Karpas-422 (cell line): ENCODE data around the gene HOXA13. TPM values are rescaled to one million over a fixed set of nuclear protein-coding genes. Genes with fewer than 3 reads are reported as not detected.

Experiments
- DNase-seq: peaks from one replicate; pipeline ENCODE4 v3.0.0-alpha.2; 2015
- H2AFZ ChIP-seq: fragments of 200-600 bp; sonication (generic); 2 replicates; pipeline ENCODE4 v1.6.1; 2014; ENCODE audit warnings: antibody characterized with exemption, low read length, mixed read lengths
- H3K27ac ChIP-seq: fragments of 200-600 bp; sonication (generic); 2 replicates; pipeline ENCODE4 v1.5.1; 2014; ENCODE audit warnings: mild to moderate bottlenecking, low read length, moderate library complexity
- H3K27me3 ChIP-seq: fragments of 200-600 bp; sonication (generic); 2 replicates; pipeline ENCODE4 v1.6.1; 2014; ENCODE audit warnings: low read length, mixed read lengths
- H3K36me3 ChIP-seq: fragments of 200-600 bp; sonication (generic); 2 replicates; pipeline ENCODE4 v1.6.1; 2014; ENCODE audit warnings: low read length, mixed read lengths; ENCODE audit not compliant: insufficient read depth
- H3K4me1 ChIP-seq: fragments of 200-600 bp; sonication (generic); 2 replicates; pipeline ENCODE4 v1.6.1; 2014; ENCODE audit warnings: mild to moderate bottlenecking, low read length, mixed read lengths
- H3K4me2 ChIP-seq: fragments of 200-600 bp; sonication (generic); 2 replicates; pipeline ENCODE4 v1.6.1; 2014; ENCODE audit warnings: low read length, low read depth, mild to moderate bottlenecking; ENCODE audit not compliant: poor library complexity, severe bottlenecking
- H3K4me3 ChIP-seq: fragments of 200-600 bp; sonication (generic); 2 replicates; pipeline ENCODE4 v1.5.1; 2014; ENCODE audit warnings: mild to moderate bottlenecking, antibody characterized with exemption, low read length, mixed read lengths
- H3K79me2 ChIP-seq: fragments of 200-600 bp; sonication (generic); 2 replicates; pipeline ENCODE4 v1.6.1; 2014; ENCODE audit warnings: mild to moderate bottlenecking, low read length, mixed read lengths
- H3K9ac ChIP-seq: fragments of 200-600 bp; sonication (generic); 2 replicates; pipeline ENCODE4 v1.6.0; 2014; ENCODE audit warnings: low read length
- H3K9me2 ChIP-seq: fragments of 200-600 bp; sonication (generic), shearing (Covaris generic); replicated peaks from 2 replicates; pipeline ENCODE4 v1.6.0; 2014; ENCODE audit warnings: mild to moderate bottlenecking, low read length, moderate library complexity; ENCODE audit not compliant: insufficient read depth
- H3K9me3 ChIP-seq: fragments of 300-700, 200-600 bp; sonication (generic); 2 replicates; pipeline ENCODE4 v1.6.1; 2014; ENCODE audit warnings: low read length, mixed read lengths
- H4K20me1 ChIP-seq: fragments of 200-600 bp; sonication (generic); 2 replicates; pipeline ENCODE4 v1.6.1; 2014; ENCODE audit warnings: mild to moderate bottlenecking, antibody characterized with exemption, low read length, low read depth; ENCODE audit not compliant: insufficient read depth
- total RNA-seq: library from RNA; depleted of rRNA; stranded (reverse); fragments of >200 nt; shearing (Covaris generic); gene quantifications from 2 replicates; pipeline ENCODE4 v1.2.3, GENCODE V29; 2014; ENCODE audit warnings: low replicate concordance

Gene HOXA13
- total RNA-seq, 1 experiment from 2014 or later, result 0.07 TPM

DNA sequence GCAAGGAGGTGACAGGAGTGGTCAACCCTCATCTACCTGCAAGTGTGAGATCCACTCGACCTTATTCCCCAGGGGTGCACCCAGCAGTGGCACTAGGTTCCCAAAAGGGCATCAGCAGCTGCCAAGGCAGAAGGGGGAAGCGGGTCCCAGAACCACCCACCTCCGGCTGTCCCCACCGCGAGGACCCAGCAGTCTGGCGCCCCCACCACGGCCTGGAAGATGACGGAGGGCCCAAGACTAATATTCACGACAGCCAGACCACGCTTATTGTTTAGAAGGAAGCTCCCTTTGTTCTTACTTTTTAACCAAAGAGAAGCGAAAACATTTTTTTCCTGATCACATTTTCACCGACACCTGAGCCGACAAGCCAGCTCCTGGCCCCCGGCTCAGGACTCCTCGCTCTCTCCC is 39.1 kb upstream of the HOXA13 start:
- Histone ChIP-seq H3K27ac (no peak overlapping the region), H3K9me2 (no peaks in the 10 kb centered on the region), H3K9ac (no peak overlapping the region), H2AFZ (no peak overlapping the region), H3K4me2 (no peak overlapping the region), H3K79me2 (no peaks in the 10 kb centered on the region), H3K27me3 (no peaks in the 10 kb centered on the region), H3K36me3 (no peaks in the 10 kb centered on the region), H3K4me3 (no peak overlapping the region), H3K9me3 (no peaks in the 10 kb centered on the region), H4K20me1 (no peaks in the 10 kb centered on the region; the same call in 1 of the 2 replicates), H3K4me1 (no peaks in the 10 kb centered on the region)
- DNase-seq, result no peak

DNA sequence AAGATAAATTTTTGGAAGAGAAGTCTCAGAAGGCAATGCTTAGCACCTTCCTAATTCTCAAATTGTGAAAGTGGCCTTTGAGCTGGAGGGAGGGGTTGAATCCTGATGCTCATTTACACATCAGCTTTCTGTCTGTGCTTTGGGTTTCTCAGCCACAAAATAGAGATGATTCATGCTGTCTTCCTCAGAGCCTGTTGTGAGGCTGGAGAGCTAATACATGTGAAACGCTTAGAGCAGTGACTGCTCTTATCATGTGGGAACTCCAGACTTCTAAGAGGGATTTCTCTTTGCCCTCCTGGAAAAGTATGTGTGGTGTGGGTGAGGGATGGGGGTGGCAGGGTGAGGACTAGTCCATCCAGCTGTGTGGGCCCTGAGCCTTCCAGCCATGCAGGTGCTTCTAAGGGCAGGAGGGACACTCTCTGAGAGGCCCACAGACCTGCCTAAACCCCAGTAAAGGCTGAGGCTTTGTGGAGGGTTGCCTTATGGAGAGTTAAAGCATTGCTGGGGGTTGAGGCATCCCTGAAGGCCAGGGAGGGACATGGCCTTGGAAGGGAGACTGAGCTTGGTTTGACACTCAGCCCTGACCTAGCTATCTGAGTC is 37.9 kb upstream of the HOXA13 start:
- Histone ChIP-seq H4K20me1 (no peaks in the 10 kb centered on the region; the same call in 1 of the 2 replicates), H2AFZ (no peak overlapping the region), H3K4me1 (no peaks in the 10 kb centered on the region), H3K9ac (no peak overlapping the region), H3K79me2 (no peaks in the 10 kb centered on the region), H3K4me2 (no peak overlapping the region), H3K27me3 (no peaks in the 10 kb centered on the region), H3K9me3 (no peaks in the 10 kb centered on the region), H3K27ac (no peak overlapping the region), H3K9me2 (no peaks in the 10 kb centered on the region), H3K36me3 (no peaks in the 10 kb centered on the region), H3K4me3 (no peak overlapping the region)
- DNase-seq, result no peak

DNA sequence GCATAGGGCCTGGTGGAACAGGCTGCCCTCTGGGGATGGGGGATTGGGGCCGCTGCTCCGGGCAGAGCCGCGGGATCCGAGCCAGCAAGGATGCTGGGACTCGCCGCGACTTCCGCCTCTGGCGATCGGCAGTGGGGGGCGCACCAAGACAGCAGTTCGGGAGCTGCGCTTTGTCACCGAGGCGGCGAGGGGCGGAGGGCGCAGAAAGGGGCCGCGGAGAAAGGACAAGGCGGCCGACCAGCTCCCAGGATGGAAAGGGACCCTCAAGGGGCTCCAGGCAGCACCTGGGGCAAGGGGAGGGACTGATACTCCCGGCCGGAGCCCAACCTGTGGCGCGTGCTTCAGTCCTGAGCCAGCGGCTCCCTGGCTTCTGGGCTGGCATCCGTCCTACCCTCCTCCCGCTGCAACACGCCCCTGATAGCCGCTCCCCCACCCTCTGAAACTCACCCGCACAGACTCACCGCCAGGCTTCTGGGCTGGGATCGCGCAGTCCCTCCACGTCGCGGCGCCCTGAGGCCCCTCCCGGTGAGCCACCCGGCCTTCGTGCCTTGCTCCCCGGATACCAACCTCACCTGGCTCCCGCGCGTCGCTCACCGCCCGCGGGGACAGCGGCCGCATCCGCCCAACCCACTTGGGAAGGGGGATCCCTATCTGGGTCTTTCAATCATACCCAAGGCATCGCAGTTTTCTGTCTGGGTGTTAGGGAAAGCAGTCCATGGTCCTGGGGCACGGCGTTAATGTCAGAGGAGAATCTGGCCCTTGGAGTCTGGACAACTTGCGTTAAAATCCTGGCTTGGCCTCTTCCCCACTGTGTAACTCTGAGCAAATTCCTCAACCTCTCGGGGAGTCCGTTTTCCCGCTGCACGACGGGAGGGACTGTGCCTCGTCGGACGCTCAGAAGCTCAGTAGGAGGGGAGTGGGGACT is 35.8 kb upstream of the HOXA13 start:
- H3K36me3 ChIP-seq, result no peaks in the 10 kb centered on the region
- H2AFZ ChIP-seq, result no peak overlapping the region
- H3K27me3 ChIP-seq, result no peaks in the 10 kb centered on the region
- H3K9me3 ChIP-seq, result no peaks in the 10 kb centered on the region
- no peaks in the 10 kb centered on the region for H3K4me1 ChIP-seq
- no peak for DNase-seq
- no peaks in the 10 kb centered on the region for H3K9me2 ChIP-seq
- no peak overlapping the region for H3K4me2 ChIP-seq
- H3K79me2 ChIP-seq, result no peaks in the 10 kb centered on the region
- no peak overlapping the region for H3K27ac ChIP-seq
- H4K20me1 ChIP-seq, result no peaks in the 10 kb centered on the region; the same call in 1 of the 2 replicates
- no peak overlapping the region for H3K9ac ChIP-seq
- no peak overlapping the region for H3K4me3 ChIP-seq

DNA sequence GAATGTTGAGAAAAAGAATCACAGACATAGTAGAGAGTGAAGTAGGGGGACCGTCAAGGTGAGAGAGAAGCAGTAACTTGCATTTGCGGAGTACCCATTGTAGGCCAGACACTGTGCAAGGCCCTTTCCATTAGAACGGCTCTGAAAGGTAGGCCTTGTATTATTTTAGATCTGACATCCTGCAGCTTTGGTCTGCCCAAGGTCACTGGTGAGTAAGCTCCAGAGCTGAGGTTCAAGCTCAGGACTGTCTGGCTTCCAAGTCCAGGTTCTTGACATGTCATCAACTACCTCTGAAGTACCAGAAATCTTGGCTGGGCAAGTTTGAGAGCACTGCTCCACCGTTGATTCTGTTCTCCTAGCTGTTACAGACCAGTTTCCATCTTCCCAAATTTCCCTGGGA is 29.6 kb upstream of the HOXA13 start:
- Histone ChIP-seq H3K27ac (no peak overlapping the region), H3K9ac (no peak overlapping the region), H3K36me3 (no peaks in the 10 kb centered on the region), H3K9me3 (no peaks in the 10 kb centered on the region), H3K79me2 (no peaks in the 10 kb centered on the region), H2AFZ (no peak overlapping the region), H3K4me1 (no peaks in the 10 kb centered on the region), H3K27me3 (no peaks in the 10 kb centered on the region), H3K9me2 (no peaks in the 10 kb centered on the region), H3K4me2 (no peak overlapping the region), H4K20me1 (no peaks in the 10 kb centered on the region), H3K4me3 (no peak overlapping the region)
- no peak for DNase-seq

DNA sequence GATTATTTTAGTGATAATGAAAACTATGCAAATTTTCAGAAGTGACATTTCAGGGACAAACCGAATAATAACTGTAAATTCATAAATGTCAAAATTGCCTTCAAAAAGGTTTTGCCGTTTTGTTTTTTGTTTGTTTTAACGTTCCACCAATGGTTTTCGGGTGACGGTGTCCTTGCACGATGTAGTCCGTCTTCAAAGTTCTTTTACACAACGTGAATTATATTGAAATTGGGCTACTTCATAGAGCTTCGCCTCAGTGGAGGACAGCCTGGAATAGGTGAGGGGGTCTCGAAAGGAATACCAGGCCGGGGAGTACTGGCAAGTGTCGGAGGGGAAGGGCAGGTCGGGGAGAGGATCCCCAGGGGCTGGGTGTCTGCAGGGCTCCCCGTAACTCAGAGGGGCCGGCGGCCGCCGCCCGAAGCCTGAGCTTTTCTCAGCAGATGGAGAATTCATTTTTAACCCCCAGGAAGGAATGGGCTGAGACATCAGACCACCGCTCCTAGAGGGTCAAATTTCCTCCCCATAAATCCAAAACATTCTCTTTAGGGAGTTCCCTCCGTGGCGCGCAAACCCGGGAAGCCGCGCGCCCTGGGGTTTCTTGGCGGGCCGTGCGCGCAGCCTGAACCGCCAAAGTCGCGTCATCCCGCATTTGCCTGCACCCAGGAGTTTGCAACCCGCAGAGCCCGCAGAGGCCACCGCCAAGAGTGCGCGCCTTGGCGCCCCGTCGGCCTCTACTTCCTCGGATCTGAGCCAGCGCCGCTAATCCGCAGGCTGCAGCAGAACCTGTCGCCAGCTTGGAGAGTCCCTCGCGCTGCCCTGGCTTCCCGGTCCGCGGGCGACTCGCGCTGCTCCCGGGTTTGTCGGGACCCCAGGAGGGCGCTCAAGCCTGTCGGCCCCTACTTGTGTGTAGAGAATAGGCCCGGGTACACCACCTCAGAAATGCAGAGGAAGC is 25.4 kb upstream of the HOXA13 start:
- no peaks in the 10 kb centered on the region for H3K9me2 ChIP-seq
- H4K20me1 ChIP-seq, result no peaks in the 10 kb centered on the region
- H2AFZ ChIP-seq, result no peak overlapping the region
- no peak for DNase-seq
- no peaks in the 10 kb centered on the region for H3K4me1 ChIP-seq
- no peak overlapping the region for H3K4me2 ChIP-seq
- no peak overlapping the region for H3K27ac ChIP-seq
- H3K79me2 ChIP-seq, result no peaks in the 10 kb centered on the region
- H3K36me3 ChIP-seq, result no peaks in the 10 kb centered on the region
- no peaks in the 10 kb centered on the region for H3K9me3 ChIP-seq
- no peaks in the 10 kb centered on the region for H3K27me3 ChIP-seq
- H3K9ac ChIP-seq, result no peak overlapping the region
- H3K4me3 ChIP-seq, result no peak overlapping the region

DNA sequence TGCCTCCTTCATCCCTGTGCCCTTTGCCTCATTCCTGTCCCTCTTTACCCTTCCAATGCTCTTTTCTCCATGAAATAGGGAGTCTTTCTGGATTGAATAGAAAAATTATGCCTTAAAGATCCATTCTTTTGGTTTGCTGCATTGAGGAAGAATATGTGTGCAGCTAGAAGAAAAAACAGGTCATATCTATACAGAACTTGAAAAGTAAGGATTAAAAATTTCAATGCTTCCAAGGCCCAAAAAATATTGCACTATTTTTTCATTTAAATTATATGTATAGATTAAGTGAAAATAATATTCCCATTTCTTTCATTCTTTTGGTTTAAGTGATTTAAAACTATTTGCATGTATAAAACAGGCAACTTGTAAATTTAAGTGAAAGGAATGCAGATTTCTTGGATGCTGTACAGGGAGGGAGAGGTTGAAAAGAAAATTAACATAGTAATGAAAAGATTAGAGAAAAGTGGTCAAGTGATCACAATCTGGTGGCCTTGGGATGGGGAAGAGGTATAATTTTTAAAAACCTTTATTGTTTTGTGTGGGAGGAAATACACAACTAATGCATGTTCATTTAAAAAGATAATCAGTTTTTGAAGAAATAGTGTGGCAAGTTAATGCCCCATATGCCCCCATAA is 24.2 kb upstream of the HOXA13 start:
- H3K9me2 ChIP-seq, result no peaks in the 10 kb centered on the region
- no peak overlapping the region for H3K4me3 ChIP-seq
- no peaks in the 10 kb centered on the region for H3K36me3 ChIP-seq
- H4K20me1 ChIP-seq, result no peaks in the 10 kb centered on the region
- DNase-seq, result no peak
- H3K27me3 ChIP-seq, result no peaks in the 10 kb centered on the region
- no peak overlapping the region for H3K9ac ChIP-seq
- H3K27ac ChIP-seq, result no peak overlapping the region
- H3K4me1 ChIP-seq, result no peaks in the 10 kb centered on the region
- no peaks in the 10 kb centered on the region for H3K79me2 ChIP-seq
- no peaks in the 10 kb centered on the region for H3K9me3 ChIP-seq
- H2AFZ ChIP-seq, result no peak overlapping the region
- H3K4me2 ChIP-seq, result no peak overlapping the region

DNA sequence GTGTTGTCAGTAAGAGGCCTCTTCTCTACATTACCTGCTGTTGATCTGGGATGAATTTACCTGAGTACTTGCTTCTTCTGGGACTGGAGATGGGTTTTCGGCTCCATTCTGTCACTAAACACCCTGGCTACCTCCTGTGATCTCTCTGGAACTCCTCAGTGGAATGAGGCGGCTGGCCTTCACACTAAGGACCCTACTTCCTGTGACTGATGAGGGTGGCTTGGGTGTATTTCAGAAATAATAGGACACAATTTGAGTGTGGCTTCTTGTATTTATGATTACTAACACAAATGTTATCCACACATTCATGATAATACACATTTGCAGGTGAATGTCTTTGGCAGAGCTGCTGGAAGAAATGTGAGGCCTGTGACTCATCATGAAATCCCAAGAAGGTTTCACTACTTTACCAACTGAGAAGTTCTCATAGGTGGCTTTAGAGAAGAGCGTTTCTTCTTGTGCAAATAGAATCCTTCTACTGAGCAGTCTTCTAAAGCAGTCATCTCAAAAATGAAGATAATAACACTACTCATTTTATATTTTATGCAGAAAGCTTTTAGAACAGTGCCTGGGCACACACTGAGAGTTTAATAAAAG is 21.4 kb upstream of the HOXA13 start:
- no peaks in the 10 kb centered on the region for H3K4me1 ChIP-seq
- H3K27me3 ChIP-seq, result no peaks in the 10 kb centered on the region
- H4K20me1 ChIP-seq, result no peaks in the 10 kb centered on the region
- no peak overlapping the region for H3K9ac ChIP-seq
- H3K4me2 ChIP-seq, result no peak overlapping the region
- DNase-seq, result no peak
- no peaks in the 10 kb centered on the region for H3K9me3 ChIP-seq
- H3K4me3 ChIP-seq, result no peak overlapping the region
- H3K9me2 ChIP-seq, result no peaks in the 10 kb centered on the region
- H3K79me2 ChIP-seq, result no peaks in the 10 kb centered on the region
- H3K27ac ChIP-seq, result no peak overlapping the region
- no peaks in the 10 kb centered on the region for H3K36me3 ChIP-seq
- no peak overlapping the region for H2AFZ ChIP-seq
